ENCODE data around the gene ZNF512B.

DNA sequence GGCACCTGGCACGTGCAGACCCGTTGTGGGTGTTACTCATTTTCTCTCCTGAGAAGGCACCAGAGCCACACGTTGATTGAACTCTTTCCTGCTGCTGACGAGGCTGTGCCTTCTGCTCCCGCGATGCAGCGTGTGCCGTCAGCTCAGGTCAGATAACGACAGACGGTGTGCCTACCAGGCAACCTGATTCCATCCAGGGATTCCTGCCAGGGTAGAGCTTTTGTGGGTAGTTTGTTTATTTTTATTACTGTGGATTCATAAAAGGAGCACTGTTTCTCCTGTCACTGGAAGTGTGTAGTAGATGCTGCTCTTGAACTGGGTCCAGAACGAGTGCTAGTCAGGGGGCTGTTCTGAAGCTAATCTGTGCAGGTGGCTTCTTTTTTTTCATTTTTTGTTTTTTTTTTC, 31.9 kb upstream of the ZNF512B start:
- TF ChIP-seq EZH2 (IDR thresholded peaks at IDR 0.05; ENCODE audit: insufficient read depth, poor library complexity, severe bottlenecking) (no peak), EZH2phosphoT487 (IDR thresholded peaks at IDR 0.05; ENCODE audit: insufficient read depth, low read depth) (no peak)
